GM18499 (cell line): ENCODE data around the gene MBD2.
"Not testable (repeated sequence)": the region's sequence is repeated elsewhere in the genome, so short reads cannot be mapped to it uniquely, and the experiment has no call there.

ENCODE experiments used
- ATAC-seq: cut with Tn5 transposase; IDR thresholded peaks from one replicate; pipeline ENCODE4 v1.9.1; 2021; ENCODE audit warnings: moderate number of reproducible peaks; ENCODE audit not compliant: insufficient read depth, unreplicated experiment

The MBD2 gene

GRCh38 chr18:54224379-54225014, at the start of gene MBD2:
Gene MBD2, minus strand, starts transcription at chr18:54224669. Its CDS starts 110 bp downstream, at chr18:54224559.
- ATAC-seq: peak; percentile 70

- peak; percentile 18 for ATAC-seq
Observed at GRCh38 chr18:54269893-54270844, 45.7 kb upstream of the MBD2 start.

- ATAC-seq: no peak
Observed at GRCh38 chr18:54268751-54269150, 44.3 kb upstream of the MBD2 start.

- no peak for ATAC-seq
Observed at GRCh38 chr18:54267701-54268100, 43.2 kb upstream of the MBD2 start.

GRCh38 chr18:54263904-54264336, 39.5 kb upstream of the MBD2 start:
- ATAC-seq: peak; percentile 76

- peak; percentile 63 for ATAC-seq
Observed at GRCh38 chr18:54261894-54262293, 37.4 kb upstream of the MBD2 start.

- peak; percentile 22 for ATAC-seq
Observed at GRCh38 chr18:54260396-54261072, 36.1 kb upstream of the MBD2 start.

GRCh38 chr18:54257818-54258217, 33.3 kb upstream of the MBD2 start:
- not testable (repeated sequence) for ATAC-seq

- ATAC-seq: no peak
Observed at GRCh38 chr18:54257015-54257414, 32.5 kb upstream of the MBD2 start.

GRCh38 chr18:54255141-54255540, 30.7 kb upstream of the MBD2 start:
- no peak for ATAC-seq

- ATAC-seq: no peak
Observed at GRCh38 chr18:54254265-54254758, 29.8 kb upstream of the MBD2 start.

GRCh38 chr18:54251606-54252390, 27.3 kb upstream of the MBD2 start:
- no peak for ATAC-seq

GRCh38 chr18:54250846-54251261, 26.4 kb upstream of the MBD2 start:
- peak; percentile 92 for ATAC-seq

GRCh38 chr18:54247511-54248175, 23.2 kb upstream of the MBD2 start:
- no peak for ATAC-seq

GRCh38 chr18:54242327-54242726, 17.9 kb upstream of the MBD2 start:
- no peak for ATAC-seq

GRCh38 chr18:54241483-54241882, 17.0 kb upstream of the MBD2 start:
- no peak for ATAC-seq

GRCh38 chr18:54240629-54241107, 16.2 kb upstream of the MBD2 start:
- ATAC-seq: no peak

GRCh38 chr18:54239601-54240000, 15.1 kb upstream of the MBD2 start:
- no peak for ATAC-seq

- ATAC-seq: no peak
Observed at GRCh38 chr18:54239091-54239490, 14.6 kb upstream of the MBD2 start.
